ENCODE results near the gene IER2. TPM values are rescaled to one million over a fixed set of nuclear protein-coding genes. Genes with fewer than 3 reads are reported as not detected.

IER2 gene
- total RNA-seq, 1 donor from 2014 or later: 18.6 TPM

GRCh38 chr19:13118424-13119193, 31.6 kb upstream of the IER2 start:
- peak in 1 of 2 donors; percentile 47 for DNase-seq (ENCODE audit: low read depth in 2 of 2)

- no peak for DNase-seq (ENCODE audit: low read depth in 2 of 2)
These were observed 30.6 kb upstream of the IER2 start for GRCh38 chr19:13119627-13120026.

GRCh38 chr19:13120031-13120430, 30.2 kb upstream of the IER2 start:
- DNase-seq (ENCODE audit: low read depth in 2 of 2): no peak

GRCh38 chr19:13120817-13121216, 29.4 kb upstream of the IER2 start:
- no peak for DNase-seq (ENCODE audit: low read depth in 2 of 2)

- DNase-seq (ENCODE audit: low read depth in 2 of 2): no peak
These were observed 28.5 kb upstream of the IER2 start for GRCh38 chr19:13121551-13122274.

GRCh38 chr19:13122275-13122878, 27.8 kb upstream of the IER2 start:
- DNase-seq (ENCODE audit: low read depth in 2 of 2): no peak

GRCh38 chr19:13122980-13123957, 26.9 kb upstream of the IER2 start:
- no peak for DNase-seq (ENCODE audit: low read depth in 2 of 2)

GRCh38 chr19:13127051-13127450, 23.2 kb upstream of the IER2 start:
- DNase-seq (ENCODE audit: low read depth in 2 of 2): no peak

GRCh38 chr19:13127811-13128575, 22.2 kb upstream of the IER2 start:
- DNase-seq (ENCODE audit: low read depth in 2 of 2): no peak

GRCh38 chr19:13128583-13128982, 21.6 kb upstream of the IER2 start:
- no peak for DNase-seq (ENCODE audit: low read depth in 2 of 2)

- DNase-seq (ENCODE audit: low read depth in 2 of 2): no peak
These were observed 20.8 kb upstream of the IER2 start for GRCh38 chr19:13129384-13129783.

GRCh38 chr19:13130886-13131490, 19.2 kb upstream of the IER2 start:
- DNase-seq (ENCODE audit: low read depth in 2 of 2): no peak

- no peak for DNase-seq (ENCODE audit: low read depth in 2 of 2)
These were observed 17.6 kb upstream of the IER2 start for GRCh38 chr19:13132471-13133180.

GRCh38 chr19:13133241-13133870, 16.9 kb upstream of the IER2 start:
- DNase-seq (ENCODE audit: low read depth in 2 of 2): peak; percentile 88 to 95

- no peak for DNase-seq (ENCODE audit: low read depth in 2 of 2)
These were observed 15.6 kb upstream of the IER2 start for GRCh38 chr19:13134626-13135025.

- no peak for DNase-seq (ENCODE audit: low read depth in 2 of 2)
These were observed 14.8 kb upstream of the IER2 start for GRCh38 chr19:13135068-13136062.

- DNase-seq (ENCODE audit: low read depth in 2 of 2): no peak
These were observed 12.9 kb upstream of the IER2 start for GRCh38 chr19:13137290-13137794.

Data from dermis microvascular lymphatic vessel endothelial cell (primary cell).